ENCODE results near the gene FAM181A.

The FAM181A gene

GRCh38 chr14:93953739-93954515 is 26.8 kb downstream of the FAM181A start:
- Histone ChIP-seq H3K36me3 (ENCODE audit: control insufficient read depth, insufficient read depth, low read length) (no peaks in the 10 kb centered on the region), H3K4me3 (ENCODE audit: low read depth, low read length) (no peak overlapping the region), H3K9me3 (ENCODE audit: control insufficient read depth, insufficient read depth, low read length) (no peaks in the 10 kb centered on the region), H3K4me1 (ENCODE audit: control insufficient read depth, insufficient read depth, low read length) (peaks cover 13% of the 10 kb centered on the region; the same call in 1 of the 2 replicates), H3K9ac (ENCODE audit: low read depth, low read length) (no peak overlapping the region), H3K27ac (ENCODE audit: low read depth, low read length) (no peak overlapping the region), H3K27me3 (ENCODE audit: control insufficient read depth, insufficient read depth, low read length) (no peaks in the 10 kb centered on the region)

- Histone ChIP-seq H3K9me3 (ENCODE audit: control insufficient read depth, insufficient read depth, low read length) (no peaks in the 10 kb centered on the region), H3K36me3 (ENCODE audit: control insufficient read depth, insufficient read depth, low read length) (no peaks in the 10 kb centered on the region), H3K4me3 (ENCODE audit: low read depth, low read length) (no peak overlapping the region), H3K27me3 (ENCODE audit: control insufficient read depth, insufficient read depth, low read length) (no peaks in the 10 kb centered on the region), H3K9ac (ENCODE audit: low read depth, low read length) (no peak overlapping the region), H3K4me1 (ENCODE audit: control insufficient read depth, insufficient read depth, low read length) (peaks cover 14% of the 10 kb centered on the region; the same call in 1 of the 2 replicates), H3K27ac (ENCODE audit: low read depth, low read length) (no peak overlapping the region)
Observed at GRCh38 chr14:93954516-93954830, 27.3 kb downstream of the FAM181A start.

GRCh38 chr14:93954900-93955849 is 28.0 kb downstream of the FAM181A start:
- Histone ChIP-seq H3K36me3 (ENCODE audit: control insufficient read depth, insufficient read depth, low read length) (no peaks in the 10 kb centered on the region), H3K9ac (ENCODE audit: low read depth, low read length) (no peak overlapping the region), H3K9me3 (ENCODE audit: control insufficient read depth, insufficient read depth, low read length) (no peaks in the 10 kb centered on the region), H3K4me1 (ENCODE audit: control insufficient read depth, insufficient read depth, low read length) (peaks cover 15% of the 10 kb centered on the region; the same call in 1 of the 2 replicates), H3K4me3 (ENCODE audit: low read depth, low read length) (no peak overlapping the region), H3K27me3 (ENCODE audit: control insufficient read depth, insufficient read depth, low read length) (no peaks in the 10 kb centered on the region), H3K27ac (ENCODE audit: low read depth, low read length) (no peak overlapping the region)

- no peaks in the 10 kb centered on the region for H3K36me3 ChIP-seq (ENCODE audit: control insufficient read depth, insufficient read depth, low read length)
- no peaks in the 10 kb centered on the region for H3K27me3 ChIP-seq (ENCODE audit: control insufficient read depth, insufficient read depth, low read length)
- no peak overlapping the region for H3K27ac ChIP-seq (ENCODE audit: low read depth, low read length)
- no peak overlapping the region for H3K4me3 ChIP-seq (ENCODE audit: low read depth, low read length)
- peaks cover 15% of the 10 kb centered on the region; the same call in 1 of the 2 replicates for H3K4me1 ChIP-seq (ENCODE audit: control insufficient read depth, insufficient read depth, low read length)
- H3K9ac ChIP-seq (ENCODE audit: low read depth, low read length): no peak overlapping the region
- no peaks in the 10 kb centered on the region for H3K9me3 ChIP-seq (ENCODE audit: control insufficient read depth, insufficient read depth, low read length)
Observed at GRCh38 chr14:93955850-93956481, 28.8 kb downstream of the FAM181A start.

- Histone ChIP-seq H3K9ac (ENCODE audit: low read depth, low read length) (no peak overlapping the region), H3K4me3 (ENCODE audit: low read depth, low read length) (no peak overlapping the region)
Observed at GRCh38 chr14:93956514-93957332, 29.6 kb downstream of the FAM181A start.

GRCh38 chr14:93957333-93957710 is 30.2 kb downstream of the FAM181A start:
- no peak overlapping the region for H3K27ac ChIP-seq (ENCODE audit: low read depth, low read length)
- no peak overlapping the region for H3K9ac ChIP-seq (ENCODE audit: low read depth, low read length)
- H3K4me3 ChIP-seq (ENCODE audit: low read depth, low read length): no peak overlapping the region
- no peaks in the 10 kb centered on the region for H3K27me3 ChIP-seq (ENCODE audit: control insufficient read depth, insufficient read depth, low read length)
- no peaks in the 10 kb centered on the region for H3K9me3 ChIP-seq (ENCODE audit: control insufficient read depth, insufficient read depth, low read length)
- H3K4me1 ChIP-seq (ENCODE audit: control insufficient read depth, insufficient read depth, low read length): peaks cover 15% of the 10 kb centered on the region; the same call in 1 of the 2 replicates
- no peaks in the 10 kb centered on the region for H3K36me3 ChIP-seq (ENCODE audit: control insufficient read depth, insufficient read depth, low read length)

More at GRCh38 chr14:93956514-93957332, 29.6 kb downstream of the FAM181A start:
- no peaks in the 10 kb centered on the region for H3K9me3 ChIP-seq (ENCODE audit: control insufficient read depth, insufficient read depth, low read length)
- H3K27ac ChIP-seq (ENCODE audit: low read depth, low read length): no peak overlapping the region
- H3K27me3 ChIP-seq (ENCODE audit: control insufficient read depth, insufficient read depth, low read length): no peaks in the 10 kb centered on the region
- H3K36me3 ChIP-seq (ENCODE audit: control insufficient read depth, insufficient read depth, low read length): no peaks in the 10 kb centered on the region
- peaks cover 15% of the 10 kb centered on the region; the same call in 1 of the 2 replicates for H3K4me1 ChIP-seq (ENCODE audit: control insufficient read depth, insufficient read depth, low read length)

- Histone ChIP-seq H3K9ac (ENCODE audit: low read depth, low read length) (no peak overlapping the region), H3K27ac (ENCODE audit: low read depth, low read length) (no peak overlapping the region), H3K9me3 (ENCODE audit: control insufficient read depth, insufficient read depth, low read length) (no peaks in the 10 kb centered on the region), H3K36me3 (ENCODE audit: control insufficient read depth, insufficient read depth, low read length) (no peaks in the 10 kb centered on the region), H3K4me1 (ENCODE audit: control insufficient read depth, insufficient read depth, low read length) (peaks cover 15% of the 10 kb centered on the region; the same call in 1 of the 2 replicates), H3K4me3 (ENCODE audit: low read depth, low read length) (no peak overlapping the region), H3K27me3 (ENCODE audit: control insufficient read depth, insufficient read depth, low read length) (no peaks in the 10 kb centered on the region)
Observed at GRCh38 chr14:93957751-93958566, 30.8 kb downstream of the FAM181A start.

GRCh38 chr14:93958567-93959238 is 31.6 kb downstream of the FAM181A start:
- Histone ChIP-seq H3K36me3 (ENCODE audit: control insufficient read depth, insufficient read depth, low read length) (no peaks in the 10 kb centered on the region), H3K4me3 (ENCODE audit: low read depth, low read length) (no peak overlapping the region), H3K27me3 (ENCODE audit: control insufficient read depth, insufficient read depth, low read length) (no peaks in the 10 kb centered on the region), H3K4me1 (ENCODE audit: control insufficient read depth, insufficient read depth, low read length) (peaks cover 15% of the 10 kb centered on the region; the same call in 1 of the 2 replicates), H3K27ac (ENCODE audit: low read depth, low read length) (peak overlapping the region; percentile 67), H3K9me3 (ENCODE audit: control insufficient read depth, insufficient read depth, low read length) (no peaks in the 10 kb centered on the region), H3K9ac (ENCODE audit: low read depth, low read length) (no peak overlapping the region)

GRCh38 chr14:93959239-93960107 is 32.3 kb downstream of the FAM181A start:
- Histone ChIP-seq H3K27ac (ENCODE audit: low read depth, low read length) (peak overlapping the region; percentile 67), H3K4me3 (ENCODE audit: low read depth, low read length) (no peak overlapping the region), H3K27me3 (ENCODE audit: control insufficient read depth, insufficient read depth, low read length) (no peaks in the 10 kb centered on the region), H3K36me3 (ENCODE audit: control insufficient read depth, insufficient read depth, low read length) (no peaks in the 10 kb centered on the region), H3K4me1 (ENCODE audit: control insufficient read depth, insufficient read depth, low read length) (peaks cover 15% of the 10 kb centered on the region; the same call in 1 of the 2 replicates), H3K9me3 (ENCODE audit: control insufficient read depth, insufficient read depth, low read length) (no peaks in the 10 kb centered on the region), H3K9ac (ENCODE audit: low read depth, low read length) (no peak overlapping the region)

Measured in HUES48 (cell line).